Pancreas (tissue), 10 donors: Measurements from ENCODE around the gene HLA-DQA1. TPM values are rescaled to one million over a fixed set of nuclear protein-coding genes. Genes with fewer than 3 reads are reported as not detected.

Experiments
- ATAC-seq, 4 donors: fragments of 200-7000 bp; cut with Tn5 transposase; one replicate each; pipeline versions ENCODE4 v1.8.0 to v1.9.1; 2020; ENCODE audit warnings: mild to moderate bottlenecking in 4 of 4, moderate library complexity in 4 of 4
- DNase-seq, 6 donors: peaks; one replicate each; pipeline ENCODE4 v3.0.0-alpha.2; 2020
- FAIRE-seq: peaks from 2 replicates; lab custom pipeline; 2012; peaks lifted over from hg19 to GRCh38; lab: Jason Lieb, UNC
- H3K27ac ChIP-seq, 4 donors: fragments of 200-600 bp; sonication (generic); 1 replicate in 3 of 4; 2 replicates in 1 of 4; pipeline versions ENCODE4 v1.5.0 to v1.8.0; 2020
- H3K27me3 ChIP-seq, 4 donors: fragments of 200-600 bp; one replicate each; pipeline ENCODE4 v1.8.0; 2021
- H3K36me3 ChIP-seq, 3 donors: fragments of 200-600 bp; sonication (generic) in 1 of 3; one replicate each; pipeline versions ENCODE4 v1.5.0 to v1.8.0; 2020 to 2021
- H3K4me1 ChIP-seq, 3 donors: fragments of 200-600 bp; one replicate each; pipeline ENCODE4 v1.8.0; 2021
- H3K4me3 ChIP-seq, 4 donors: fragments of 200-600 bp; sonication (generic) in 2 of 4; one replicate each; pipeline versions ENCODE4 v1.5.0 to v1.8.0; 2020 to 2021
- H3K9me3 ChIP-seq, 4 donors: fragments of 200-600 bp; one replicate each; pipeline ENCODE4 v1.8.0; 2021
- WGBS, 2 donors: extraction: QIAGEN DNeasy Blood & Tissue Kit; methylation state at CpG; one replicate each; pipeline ENCODE4 v1.1.7; 2013; 5-methylcytosine and 5-hydroxymethylcytosine counted together
- intact Hi-C, 3 donors: fragments of 100-400 bp; cut with DNase I; formaldehyde crosslinking; loops; one replicate each; pipeline versions ENCODE4 v1.11.1 to v1.14.2; 2022
- polyA plus RNA-seq, 2 donors: library from polyadenylated mRNA; stranded (reverse); fragments of 200-250 nt; gene quantifications; one replicate each; pipeline ENCODE4 v1.2.3, GENCODE V29; 2013
- total RNA-seq, 6 donors: library from RNA; stranded (reverse); fragmentation: NEBNext Ultra II Directional in 4 of 6; extraction: Animal tissue kit (Norgen Biotek cat#: 25700) in 4 of 6; gene quantifications; one replicate each; pipeline versions ENCODE4 v1.2.1 to v1.2.4, GENCODE V29; 2021 to 2023
- TF ChIP-seq, protein P1 (sequence below), 4 donors: fragments of 200-600 bp; sonication (generic) in 3 of 4; IDR thresholded peaks; one replicate each; pipeline versions ENCODE4 v1.5.0 to v1.8.0; 2021; ENCODE audit warnings: antibody characterized with exemption in 4 of 4
- donor health status: healthy with polysubstance abuse.
- donor health status: DM: no; HTN: no; CAD: no; lungs with moderate emphysema.
- donor health status: DM: no; HTN: no; CAD: no.
- donor health status: control.
- donor health status: control.
- donor health status: Bipolar disorder and iron deficiency.
- donor health status: DM: yes; HTN: yes; CAD: no.
- donor health status: DM: no; HTN: no; CAD: no.
- donor health status: DM: no; HTN: no; CAD: no.
- donor health status: DM: yes; HTN: yes; CAD: no.

HLA-DQA1 gene
- total and polyA plus RNA-seq, 8 donors: 1.1 to 66.1 (median 3.5) TPM

DNA sequence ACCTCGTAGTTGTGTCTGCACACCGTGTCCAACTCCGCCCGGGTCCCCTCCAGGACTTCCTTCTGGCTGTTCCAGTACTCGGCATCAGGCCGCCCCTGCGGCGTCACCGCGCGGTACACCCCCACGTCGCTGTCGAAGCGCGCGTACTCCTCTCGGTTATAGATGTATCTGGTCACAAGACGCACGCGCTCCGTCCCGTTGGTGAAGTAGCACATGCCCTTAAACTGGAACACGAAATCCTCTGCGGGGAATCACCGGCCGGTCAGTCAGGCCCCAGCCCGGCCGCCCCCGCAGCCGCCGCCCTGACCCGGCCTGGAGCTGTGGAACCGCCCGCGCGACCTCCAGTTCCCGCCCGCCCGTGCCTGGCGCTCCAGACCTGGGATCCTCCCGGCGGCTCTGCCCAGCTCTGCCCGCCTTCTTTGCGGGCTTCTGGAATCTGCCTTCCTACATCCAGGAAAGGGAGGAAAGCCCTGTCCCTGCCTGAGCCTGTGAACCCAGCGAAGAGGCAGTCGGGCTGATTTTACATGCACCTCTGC lies 27.7 kb downstream of the HLA-DQA1 start:
- TF ChIP-seq, protein P1, sequence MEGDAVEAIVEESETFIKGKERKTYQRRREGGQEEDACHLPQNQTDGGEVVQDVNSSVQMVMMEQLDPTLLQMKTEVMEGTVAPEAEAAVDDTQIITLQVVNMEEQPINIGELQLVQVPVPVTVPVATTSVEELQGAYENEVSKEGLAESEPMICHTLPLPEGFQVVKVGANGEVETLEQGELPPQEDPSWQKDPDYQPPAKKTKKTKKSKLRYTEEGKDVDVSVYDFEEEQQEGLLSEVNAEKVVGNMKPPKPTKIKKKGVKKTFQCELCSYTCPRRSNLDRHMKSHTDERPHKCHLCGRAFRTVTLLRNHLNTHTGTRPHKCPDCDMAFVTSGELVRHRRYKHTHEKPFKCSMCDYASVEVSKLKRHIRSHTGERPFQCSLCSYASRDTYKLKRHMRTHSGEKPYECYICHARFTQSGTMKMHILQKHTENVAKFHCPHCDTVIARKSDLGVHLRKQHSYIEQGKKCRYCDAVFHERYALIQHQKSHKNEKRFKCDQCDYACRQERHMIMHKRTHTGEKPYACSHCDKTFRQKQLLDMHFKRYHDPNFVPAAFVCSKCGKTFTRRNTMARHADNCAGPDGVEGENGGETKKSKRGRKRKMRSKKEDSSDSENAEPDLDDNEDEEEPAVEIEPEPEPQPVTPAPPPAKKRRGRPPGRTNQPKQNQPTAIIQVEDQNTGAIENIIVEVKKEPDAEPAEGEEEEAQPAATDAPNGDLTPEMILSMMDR (IDR thresholded peaks at IDR 0.05): no peak
- no peaks in the 10 kb centered on the region for H3K36me3 ChIP-seq
- no peaks in the 10 kb centered on the region for H3K27me3 ChIP-seq
- no peaks in the 10 kb centered on the region for H3K4me1 ChIP-seq
- no peaks in the 10 kb centered on the region for H3K9me3 ChIP-seq
- ATAC-seq: peak in 2 of 4 donors; percentile 4 to 48
- FAIRE-seq: no peak
- WGBS, 2 donors: 2 to 3% methylated on average over 44 to 47 of the region's 47 CpGs
- intact Hi-C loops: loop anchor here in 1 of 3 donors (10.0 kb wide), 1 partner anchor 100 kb away; the partner anchor contains the start of gene HLA-DQB2
- DNase-seq: peak in 1 of 6 donors; percentile 12
- no peak overlapping the region for H3K27ac ChIP-seq
- H3K4me3 ChIP-seq: no peak overlapping the region

DNA sequence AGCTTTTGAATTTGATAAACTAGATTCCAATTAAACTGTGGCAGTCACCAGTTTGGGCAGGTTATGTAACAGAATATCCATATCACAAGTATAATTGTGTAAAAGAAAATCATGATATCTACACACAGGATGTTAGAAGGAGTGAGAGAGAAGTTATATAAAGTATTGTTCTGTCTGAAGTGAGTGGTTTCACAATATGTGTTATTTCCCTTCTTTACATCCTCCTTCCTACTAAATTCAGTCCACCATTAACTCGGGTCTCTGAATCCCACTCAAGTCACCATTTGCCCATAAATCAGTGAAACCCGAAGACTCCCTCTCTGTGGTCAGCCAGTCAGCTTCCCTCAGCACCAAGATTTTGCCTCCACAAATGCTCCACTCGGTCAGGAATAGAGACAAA lies 28.5 kb downstream of the HLA-DQA1 start:
- intact Hi-C loops: loop anchor here in 1 of 3 donors (10.0 kb wide), 1 partner anchor 99 kb away; the partner anchor contains the start of gene HLA-DQB2
- TF ChIP-seq, protein P1 (IDR thresholded peaks at IDR 0.05): no peak
- 30 to 55% methylated on average over 3 of the region's 3 CpGs for WGBS, 2 donors
- Histone ChIP-seq H3K9me3 (no peaks in the 10 kb centered on the region), H3K36me3 (no peaks in the 10 kb centered on the region), H3K4me1 (no peaks in the 10 kb centered on the region), H3K4me3 (no peak overlapping the region), H3K27ac (no peak overlapping the region), H3K27me3 (no peaks in the 10 kb centered on the region)
- no peak for DNase-seq
- FAIRE-seq: no peak
- ATAC-seq: no peak

DNA sequence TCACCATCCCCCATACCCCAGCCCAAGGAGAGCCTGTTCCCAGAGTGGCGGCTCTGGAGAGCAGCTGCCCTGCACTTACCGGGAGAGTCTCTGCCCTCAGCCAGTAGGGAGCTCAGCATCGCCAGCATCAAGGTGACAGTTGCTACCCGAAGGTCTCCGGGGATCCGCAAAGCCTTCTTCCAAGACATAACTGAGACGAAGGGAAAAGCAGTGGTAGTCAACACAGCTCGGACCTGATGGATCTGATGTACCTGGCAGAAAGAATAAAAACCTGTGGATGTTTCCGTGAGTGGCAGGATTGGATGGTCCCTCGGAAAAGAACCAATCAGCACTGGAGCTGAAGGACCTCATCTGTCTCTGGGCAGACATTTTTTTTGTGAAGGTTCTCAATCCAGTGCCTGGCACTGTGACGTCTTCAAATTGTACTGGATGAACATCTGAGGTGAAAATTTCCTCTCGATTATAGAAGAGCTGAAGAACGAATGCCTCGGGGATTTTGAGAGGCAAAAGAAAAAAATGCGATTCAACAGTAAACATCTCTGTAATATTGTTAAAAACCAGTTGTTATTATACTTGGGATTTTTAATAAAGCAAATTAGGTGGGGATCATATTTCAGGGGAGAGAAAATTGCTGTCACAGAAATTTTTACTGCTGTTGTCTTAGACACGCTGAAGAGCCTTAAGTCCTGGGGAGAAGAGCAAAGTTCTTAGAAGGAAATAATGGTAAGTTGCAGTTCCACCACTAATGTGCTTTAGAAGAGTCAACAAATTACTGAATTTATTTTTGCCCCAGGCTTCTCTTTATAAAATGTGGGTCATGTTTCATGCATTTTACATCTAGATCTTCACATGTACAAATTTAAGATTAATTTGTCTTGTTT lies 29.5 kb downstream of the HLA-DQA1 start, which contains the start of gene HLA-DQB1:
Gene HLA-DQB1 (minus strand): TSS at position 238 of the 881 bp plus-strand sequence. CDS start 50 bp downstream, at position 188.
- DNase-seq (peak in 1 of 6 donors; percentile 19), ATAC-seq (peak; percentile 69 to 93 (median 80)), FAIRE-seq (no peak)
- 15 to 17% methylated on average over 16 of the region's 16 CpGs for WGBS, 2 donors
- Histone ChIP-seq H3K27me3 (no peaks in the 10 kb centered on the region), H3K9me3 (no peaks in the 10 kb centered on the region), H3K4me1 (no peaks in the 10 kb centered on the region), H3K4me3 (no peak within 1 kb of the TSS), H3K27ac (no peak within 1 kb of the TSS), H3K36me3 (no peaks in the 10 kb centered on the region)
- intact Hi-C loops: loop anchor here in 1 of 3 donors (10.0 kb wide), 1 partner anchor 98 kb away; the partner anchor contains the start of gene HLA-DQB2
- TF ChIP-seq, protein P1 (IDR thresholded peaks at IDR 0.05): no peak

DNA sequence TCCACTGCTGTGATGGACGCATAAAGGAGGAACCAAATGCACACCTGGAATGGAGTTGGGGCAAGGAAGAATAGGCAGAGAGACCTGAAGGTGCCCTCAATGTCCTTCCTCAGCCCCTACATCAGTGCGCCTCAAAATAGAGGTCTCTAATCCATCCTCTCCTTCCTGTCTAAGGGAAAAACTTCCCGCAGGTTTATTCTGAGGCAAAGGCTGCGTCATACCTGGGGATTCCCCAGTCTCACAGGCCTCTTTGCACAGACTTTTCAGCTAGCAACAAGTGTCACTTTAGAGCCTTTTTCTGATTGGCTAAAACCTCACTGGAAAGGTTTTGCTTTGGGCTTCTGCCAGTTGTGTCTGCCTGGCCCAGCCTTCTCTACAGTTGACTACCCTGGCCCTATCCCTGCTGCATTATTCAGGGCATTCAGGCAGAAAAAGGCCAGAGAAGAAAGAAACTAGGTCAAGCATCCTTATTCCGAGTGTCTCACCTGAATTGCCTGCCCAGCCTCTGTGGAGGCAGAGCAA lies 31.1 kb downstream of the HLA-DQA1 start:
- peak in 3 of 6 donors; percentile 8 to 63 (median 30) for DNase-seq
- H3K27me3 ChIP-seq: no peaks in the 10 kb centered on the region
- intact Hi-C loops: loop anchor here in 1 of 3 donors (10.0 kb wide), 1 partner anchor 97 kb away; the partner anchor contains the start of gene HLA-DQB2
- H3K27ac ChIP-seq: peak overlapping the region in 1 of 4 donors; percentile 59
- peak; percentile 73 to 97 (median 88) for ATAC-seq
- no peaks in the 10 kb centered on the region for H3K36me3 ChIP-seq
- no peaks in the 10 kb centered on the region for H3K4me1 ChIP-seq
- TF ChIP-seq, protein P1 (IDR thresholded peaks at IDR 0.05): no peak
- no peak overlapping the region for H3K4me3 ChIP-seq
- WGBS, 2 donors: 21 to 30% methylated on average over 5 of the region's 5 CpGs
- H3K9me3 ChIP-seq: no peaks in the 10 kb centered on the region
- FAIRE-seq: peak; percentile 90
